BJ (cell line): ENCODE results near the gene PDP2. TPM values are rescaled to one million over a fixed set of nuclear protein-coding genes. Genes with fewer than 3 reads are reported as not detected.

ENCODE experiments used
- CTCF ChIA-PET: fragments of 350-600 bp; formaldehyde crosslinking; extraction: SDS; loops from one replicate; lab custom pipeline; 2021; ENCODE audit warnings: antibody characterized with exemption, inconsistent platforms; lab: Yijun Ruan, JAX
- POLR2A ChIA-PET: fragments of 300-600 bp; sonication (Branson Sonifier 250); formaldehyde crosslinking; extraction: SDS; loops from one replicate; lab custom pipeline; 2021; ENCODE audit warnings: antibody characterized with exemption; lab: Charles Lee
- DNase-seq: peaks from one replicate; pipeline ENCODE4 v3.0.0-alpha.2; 2011; ENCODE audit warnings: low read depth
- H3K27me3 ChIP-seq: 2 replicates; pipeline ENCODE4 v1.6.0; 2011; ENCODE audit warnings: low read length; ENCODE audit not compliant: control insufficient read depth, insufficient read depth
- H3K36me3 ChIP-seq: 2 replicates; pipeline ENCODE4 v1.5.1; 2011; ENCODE audit warnings: low read length; ENCODE audit not compliant: control insufficient read depth, insufficient read depth
- H3K4me3 ChIP-seq: 2 replicates; pipeline ENCODE4 v1.5.1; 2011; ENCODE audit warnings: low read depth, mild to moderate bottlenecking, control low read depth, low read length
- CTCF ChIP-seq: IDR thresholded peaks from 2 replicates; pipeline ENCODE4 v1.5.1; 2011; ENCODE audit warnings: low read depth, mild to moderate bottlenecking, control low read depth, inconsistent platforms, low read length, moderate library complexity; ENCODE audit not compliant: insufficient read depth
- polyA plus RNA-seq: library from polyadenylated mRNA; depleted of rRNA; stranded (reverse); fragments of >200 nt; gene quantifications from 2 replicates; pipeline ENCODE4 v1.2.3, GENCODE V29; 2011

Gene PDP2
- polyA plus RNA-seq, 1 experiment, result 10.3 TPM

GRCh38 chr16:66904846-66905632, 24.7 kb downstream of the PDP2 start:
- CTCF ChIA-PET, result interaction anchor here (0.6 to 5.0 kb wide), 6 partner anchors 10 to 233 kb away, joined by 3 to 33 read pairs (median 3); partner anchors contain the start of gene CDH16
- no peaks in the 10 kb centered on the region; the same call in none of the 2 replicates for H3K27me3 ChIP-seq
- no peak overlapping the region for H3K4me3 ChIP-seq
- POLR2A ChIA-PET, result no interaction called here
- no peak for TF ChIP-seq CTCF
- no peak for DNase-seq
- no peaks in the 10 kb centered on the region for H3K36me3 ChIP-seq

- no peaks in the 10 kb centered on the region; the same call in none of the 2 replicates for H3K27me3 ChIP-seq
- no peaks in the 10 kb centered on the region for H3K36me3 ChIP-seq
- H3K4me3 ChIP-seq, result no peak overlapping the region
- no peak for TF ChIP-seq CTCF
- CTCF ChIA-PET, result interaction anchor here (0.6 to 5.0 kb wide), 6 partner anchors 11 to 46 kb away, joined by 3 to 33 read pairs (median 3); partner anchors contain the start of gene CDH16
- DNase-seq, result no peak
- POLR2A ChIA-PET, result no interaction called here
Observed at GRCh38 chr16:66905633-66906539, 25.6 kb downstream of the PDP2 start.

- ChIA-PET CTCF (interaction anchor here (1.3 to 5.0 kb wide), 3 partner anchors 12 to 15 kb away, joined by 3 to 33 read pairs (median 30); partner anchors contain the start of gene CDH16), POLR2A (no interaction called here)
- H3K36me3 ChIP-seq, result no peaks in the 10 kb centered on the region
- no peaks in the 10 kb centered on the region; the same call in none of the 2 replicates for H3K27me3 ChIP-seq
- no peak for TF ChIP-seq CTCF
- no peak for DNase-seq
- no peak overlapping the region for H3K4me3 ChIP-seq
Observed at GRCh38 chr16:66906916-66907836, 26.9 kb downstream of the PDP2 start.

GRCh38 chr16:66908116-66908515, 27.8 kb downstream of the PDP2 start:
- no peaks in the 10 kb centered on the region for H3K36me3 ChIP-seq
- POLR2A ChIA-PET, result no interaction called here
- CTCF ChIA-PET, result interaction anchor here (1.3 to 4.2 kb wide), 3 partner anchors 11 to 16 kb away, joined by 3 to 30 read pairs (median 14); partner anchors contain the start of gene CDH16
- H3K27me3 ChIP-seq, result no peaks in the 10 kb centered on the region; the same call in none of the 2 replicates
- H3K4me3 ChIP-seq, result no peak overlapping the region
- no peak for TF ChIP-seq CTCF
- no peak for DNase-seq
